Stimulated activated naive CD8-positive, alpha-beta T cell treated with anti-CD3 and anti-CD28 coated beads, Interleukin-15, Interleukin-2, amounts not matched to agents 100 ng/mL and 50 ng/mL, for 24 hours (primary cell): Measurements from ENCODE around the gene NKX1-1.

Source experiments
- H3K27ac Mint-ChIP-seq: one replicate; pipeline ENCODE4 v1.8.0; 2021; ENCODE audit warnings: mild to moderate bottlenecking, mixed read lengths
- H3K27me3 Mint-ChIP-seq: one replicate; pipeline ENCODE4 v1.8.0; 2021; ENCODE audit warnings: mixed read lengths
- H3K36me3 Mint-ChIP-seq: one replicate; pipeline ENCODE4 v1.8.0; 2021; ENCODE audit warnings: low read depth, mixed read lengths
- H3K4me1 Mint-ChIP-seq: one replicate; pipeline ENCODE4 v1.8.0; 2021; ENCODE audit warnings: low read depth, mixed read lengths
- H3K4me3 Mint-ChIP-seq: one replicate; pipeline ENCODE4 v1.8.0; 2021; ENCODE audit warnings: mild to moderate bottlenecking, mixed read lengths
- H3K9me3 Mint-ChIP-seq: one replicate; pipeline ENCODE4 v1.8.0; 2021; ENCODE audit warnings: mixed read lengths

The NKX1-1 gene

GRCh38 chr4:1357356-1358248, 48.6 kb downstream of the NKX1-1 start:
- Mint-ChIP-seq H3K27ac (no peak overlapping the region), H3K27me3 (no peaks in the 10 kb centered on the region), H3K36me3 (peaks cover 7% of the 10 kb centered on the region), H3K9me3 (no peaks in the 10 kb centered on the region), H3K4me1 (no peaks in the 10 kb centered on the region), H3K4me3 (no peak overlapping the region)

DNA sequence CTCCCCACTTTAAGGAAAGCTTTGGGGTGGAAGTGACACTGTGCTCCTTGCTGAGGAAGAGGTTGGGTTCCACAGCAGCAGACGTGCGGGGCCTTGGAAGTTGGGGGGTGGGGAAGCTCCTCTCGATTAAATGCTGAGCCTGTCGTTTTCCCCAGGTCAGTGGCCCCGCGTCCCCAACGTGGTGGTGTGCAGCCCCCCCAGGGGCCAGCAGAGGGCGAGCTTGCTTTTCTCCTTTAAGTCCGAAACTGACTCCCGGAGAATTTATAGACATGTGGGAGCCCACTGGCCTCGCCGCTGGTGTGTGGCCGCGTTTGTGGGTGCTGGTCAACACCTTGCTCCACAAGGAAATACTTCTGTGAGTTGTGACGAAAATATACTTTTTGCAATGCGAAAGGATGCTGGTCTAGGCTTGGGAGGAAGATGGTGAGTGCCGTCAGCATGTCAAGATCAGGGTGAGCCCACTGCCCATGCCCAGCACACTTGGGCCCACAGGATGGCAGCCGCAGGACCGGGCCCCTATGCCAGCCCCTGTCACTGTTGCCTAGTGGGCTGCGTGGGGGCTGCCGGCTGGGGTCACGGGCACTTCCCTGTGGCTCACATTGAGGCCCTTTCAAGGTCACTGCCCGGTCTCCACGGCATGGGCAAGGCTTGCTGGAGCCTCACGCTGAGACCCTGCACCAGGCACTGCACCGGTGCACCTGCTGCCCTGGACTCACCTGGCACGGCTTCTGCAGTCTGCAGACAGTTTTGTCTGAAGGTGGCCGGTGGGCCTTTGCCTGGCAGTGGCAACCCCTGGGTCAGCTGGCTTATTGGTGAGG, 49.9 kb downstream of the NKX1-1 start:
- peaks cover 7% of the 10 kb centered on the region for H3K36me3 Mint-ChIP-seq
- no peaks in the 10 kb centered on the region for H3K9me3 Mint-ChIP-seq
- no peak overlapping the region for H3K4me3 Mint-ChIP-seq
- H3K27ac Mint-ChIP-seq: no peak overlapping the region
- peaks cover 4% of the 10 kb centered on the region for H3K4me1 Mint-ChIP-seq
- H3K27me3 Mint-ChIP-seq: no peaks in the 10 kb centered on the region

DNA sequence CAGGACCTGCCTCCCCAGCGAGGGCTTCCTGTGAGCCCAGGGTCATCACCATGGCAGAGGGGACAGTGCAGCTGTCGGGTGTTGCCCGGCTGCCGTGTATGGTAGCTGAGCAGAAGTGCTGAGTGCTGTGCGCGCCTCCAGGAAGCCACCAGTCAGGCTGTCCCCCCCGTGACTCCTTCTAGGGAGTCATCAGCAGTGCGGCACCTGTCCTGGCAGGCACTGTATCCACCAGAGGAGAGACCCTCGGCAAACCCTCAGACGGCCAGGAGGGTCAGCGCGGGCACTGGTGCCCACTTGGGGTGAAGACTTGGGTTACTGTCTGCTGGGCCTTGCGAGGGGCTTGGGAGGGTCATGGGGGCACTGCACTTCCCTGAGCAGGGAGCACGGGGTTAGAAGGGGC, 50.9 kb downstream of the NKX1-1 start:
- H3K4me1 Mint-ChIP-seq: peaks cover 9% of the 10 kb centered on the region
- H3K4me3 Mint-ChIP-seq: no peak overlapping the region
- H3K36me3 Mint-ChIP-seq: peaks cover 7% of the 10 kb centered on the region
- H3K27ac Mint-ChIP-seq: no peak overlapping the region
- H3K27me3 Mint-ChIP-seq: no peaks in the 10 kb centered on the region
- no peaks in the 10 kb centered on the region for H3K9me3 Mint-ChIP-seq

GRCh38 chr4:1354983-1355275, 51.3 kb downstream of the NKX1-1 start:
- Mint-ChIP-seq H3K27me3 (no peaks in the 10 kb centered on the region), H3K27ac (no peak overlapping the region), H3K9me3 (no peaks in the 10 kb centered on the region), H3K4me3 (no peak overlapping the region), H3K4me1 (peaks cover 13% of the 10 kb centered on the region), H3K36me3 (peaks cover 7% of the 10 kb centered on the region)

- H3K4me3 Mint-ChIP-seq: no peak overlapping the region
- no peaks in the 10 kb centered on the region for H3K9me3 Mint-ChIP-seq
- H3K36me3 Mint-ChIP-seq: peaks cover 7% of the 10 kb centered on the region
- peaks cover 16% of the 10 kb centered on the region for H3K4me1 Mint-ChIP-seq
- H3K27me3 Mint-ChIP-seq: no peaks in the 10 kb centered on the region
- no peak overlapping the region for H3K27ac Mint-ChIP-seq
These were observed 51.9 kb downstream of the NKX1-1 start for GRCh38 chr4:1354136-1354982.

- Mint-ChIP-seq H3K36me3 (peaks cover 7% of the 10 kb centered on the region), H3K9me3 (no peaks in the 10 kb centered on the region), H3K27me3 (no peaks in the 10 kb centered on the region), H3K4me1 (peaks cover 24% of the 10 kb centered on the region), H3K27ac (no peak overlapping the region), H3K4me3 (no peak overlapping the region)
These were observed 52.8 kb downstream of the NKX1-1 start for GRCh38 chr4:1353186-1354055.
